ENCODE measurements around the gene MUL1.

Gene MUL1

GRCh38 chr1:20466273-20466672 lies 41.7 kb downstream of the MUL1 start:
- no peak for DNase-seq

- DNase-seq, result no peak
These were observed 42.8 kb downstream of the MUL1 start for GRCh38 chr1:20465187-20465586.

DNA sequence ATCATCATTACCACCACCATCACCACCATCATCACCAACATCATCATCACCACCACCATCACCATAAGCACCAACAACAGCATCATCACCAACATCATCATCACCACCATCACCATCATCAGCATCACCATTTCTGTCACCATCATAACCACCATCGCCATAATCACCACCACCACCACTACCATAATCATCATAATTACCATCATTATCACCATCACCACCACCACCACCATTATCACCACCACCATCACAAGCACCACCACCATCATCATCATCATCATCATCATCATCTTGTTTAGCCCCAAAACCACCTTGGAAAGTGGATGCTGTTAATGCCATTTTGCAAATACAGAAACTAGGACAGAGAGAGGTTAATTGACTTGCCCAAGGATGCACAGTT lies 44.4 kb downstream of the MUL1 start:
- DNase-seq, result no peak

- no peak for DNase-seq
These were observed 45.6 kb downstream of the MUL1 start for GRCh38 chr1:20462397-20462796.

DNA sequence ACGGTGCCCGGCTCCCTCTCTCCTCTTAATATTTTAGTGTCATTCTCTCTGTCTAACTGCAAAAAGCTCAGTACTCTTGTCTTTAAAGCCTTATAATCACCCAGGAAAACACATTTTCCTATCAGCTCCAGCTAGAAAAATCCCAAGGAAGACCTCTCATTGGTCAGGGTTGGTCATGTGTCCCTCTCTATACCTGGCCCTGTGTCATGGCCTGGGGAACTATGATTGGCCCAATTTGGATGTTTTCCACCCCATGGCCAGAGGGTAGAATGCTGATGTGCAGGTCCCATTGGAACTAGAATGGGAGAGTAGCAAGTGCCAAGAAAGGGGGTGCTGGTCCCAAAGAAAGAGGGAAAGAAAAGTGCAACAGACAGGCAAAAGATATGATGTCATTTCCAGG lies 49.2 kb downstream of the MUL1 start:
- DNase-seq, result no peak

GRCh38 chr1:20454004-20454403 lies 53.9 kb downstream of the MUL1 start:
- DNase-seq, result no peak

GRCh38 chr1:20449735-20450311 lies 58.1 kb downstream of the MUL1 start:
- no peak for DNase-seq

All from NCI-H510A treated with DMSO at 0.1 percent for 48 hours (cell line).